Peyer's patch (tissue), 4 donors: ENCODE measurements around the gene FHOD3.

Source experiments
- CTCF ChIP-seq, 6 experiments: fragments of 450-650 bp in 4 of 6; fragments of 200-600 bp in 2 of 6; sonication (generic) in 1 of 6; IDR thresholded peaks; one replicate each; pipeline ENCODE4 v1.5.1; 2017 to 2019; ENCODE audit warnings: antibody characterized with exemption in 6 of 6, mild to moderate bottlenecking in 3 of 6, moderate library complexity in 1 of 6
- POLR2A ChIP-seq, 2 donors: fragments of 450-650 bp; IDR thresholded peaks; one replicate each; pipeline ENCODE4 v1.5.1; 2017; ENCODE audit warnings: antibody characterized with exemption in 2 of 2, mild to moderate bottlenecking in 2 of 2, moderate library complexity in 2 of 2

- TF ChIP-seq POLR2A (IDR thresholded peaks at IDR 0.05) (no peak), CTCF (IDR thresholded peaks at IDR 0.05) (no peak)
Measured at GRCh38 chr18:36594621-36595020, 297.1 kb downstream of the FHOD3 start.
